Activated T-helper 17 cell treated with anti-CD3 and anti-CD28 coated beads, Interleukin-2, amount 50 U/mL, for 72 hours (primary cell): ENCODE measurements around the gene FHDC1. TPM values are rescaled to one million over a fixed set of nuclear protein-coding genes. Genes with fewer than 3 reads are reported as not detected.
A peak's percentile ranks its signal among the peaks of the same experiment; 100 is the strongest.
"Not testable (repeated sequence)": the region's sequence is repeated elsewhere in the genome, so short reads cannot be mapped to it uniquely, and the experiment has no call there.

Experiments used
- ATAC-seq: fragments of 150-1000 bp; cut with Tn5 transposase; replicated peaks from 2 replicates; pipeline ENCODE4 v1.10.0; 2021; ENCODE audit warnings: mild to moderate bottlenecking, moderate library complexity
- H3K27ac Mint-ChIP-seq: one replicate; pipeline ENCODE4 v1.8.0; 2022; ENCODE audit warnings: mixed read lengths
- H3K27me3 Mint-ChIP-seq: one replicate; pipeline ENCODE4 v1.8.0; 2022; ENCODE audit warnings: mixed read lengths
- H3K36me3 Mint-ChIP-seq: one replicate; pipeline ENCODE4 v1.8.0; 2022; ENCODE audit warnings: low read depth, mild to moderate bottlenecking, mixed read lengths
- H3K4me1 Mint-ChIP-seq: one replicate; pipeline ENCODE4 v1.8.0; 2022; ENCODE audit warnings: mixed read lengths
- H3K4me3 Mint-ChIP-seq: one replicate; pipeline ENCODE4 v1.8.0; 2022; ENCODE audit warnings: mild to moderate bottlenecking, mixed read lengths
- H3K9me3 Mint-ChIP-seq: one replicate; pipeline ENCODE4 v1.8.0; 2022; ENCODE audit warnings: mixed read lengths
- total RNA-seq, 2 donors: library from RNA; stranded (reverse); gene quantifications; one replicate each; pipeline ENCODE4 v1.2.3, GENCODE V29; 2022

FHDC1 gene, protein sequence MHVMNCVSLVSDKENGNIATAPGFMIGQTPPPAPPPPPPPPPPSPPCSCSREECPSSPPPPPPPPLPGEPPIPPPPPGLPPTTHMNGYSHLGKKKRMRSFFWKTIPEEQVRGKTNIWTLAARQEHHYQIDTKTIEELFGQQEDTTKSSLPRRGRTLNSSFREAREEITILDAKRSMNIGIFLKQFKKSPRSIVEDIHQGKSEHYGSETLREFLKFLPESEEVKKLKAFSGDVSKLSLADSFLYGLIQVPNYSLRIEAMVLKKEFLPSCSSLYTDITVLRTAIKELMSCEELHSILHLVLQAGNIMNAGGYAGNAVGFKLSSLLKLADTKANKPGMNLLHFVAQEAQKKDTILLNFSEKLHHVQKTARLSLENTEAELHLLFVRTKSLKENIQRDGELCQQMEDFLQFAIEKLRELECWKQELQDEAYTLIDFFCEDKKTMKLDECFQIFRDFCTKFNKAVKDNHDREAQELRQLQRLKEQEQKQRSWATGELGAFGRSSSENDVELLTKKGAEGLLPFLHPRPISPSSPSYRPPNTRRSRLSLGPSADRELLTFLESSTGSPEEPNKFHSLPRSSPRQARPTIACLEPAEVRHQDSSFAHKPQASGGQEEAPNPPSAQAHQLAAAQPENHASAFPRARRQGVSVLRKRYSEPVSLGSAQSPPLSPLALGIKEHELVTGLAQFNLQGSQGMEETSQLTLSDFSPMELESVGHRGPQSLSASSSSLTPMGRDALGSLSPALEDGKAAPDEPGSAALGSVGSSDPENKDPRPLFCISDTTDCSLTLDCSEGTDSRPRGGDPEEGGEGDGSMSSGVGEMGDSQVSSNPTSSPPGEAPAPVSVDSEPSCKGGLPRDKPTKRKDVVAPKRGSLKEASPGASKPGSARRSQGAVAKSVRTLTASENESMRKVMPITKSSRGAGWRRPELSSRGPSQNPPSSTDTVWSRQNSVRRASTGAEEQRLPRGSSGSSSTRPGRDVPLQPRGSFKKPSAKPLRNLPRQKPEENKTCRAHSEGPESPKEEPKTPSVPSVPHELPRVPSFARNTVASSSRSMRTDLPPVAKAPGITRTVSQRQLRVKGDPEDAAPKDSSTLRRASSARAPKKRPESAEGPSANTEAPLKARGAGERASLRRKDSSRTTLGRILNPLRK
- under 1 TPM; 0.32 to 0.48 TPM for total RNA-seq

DNA sequence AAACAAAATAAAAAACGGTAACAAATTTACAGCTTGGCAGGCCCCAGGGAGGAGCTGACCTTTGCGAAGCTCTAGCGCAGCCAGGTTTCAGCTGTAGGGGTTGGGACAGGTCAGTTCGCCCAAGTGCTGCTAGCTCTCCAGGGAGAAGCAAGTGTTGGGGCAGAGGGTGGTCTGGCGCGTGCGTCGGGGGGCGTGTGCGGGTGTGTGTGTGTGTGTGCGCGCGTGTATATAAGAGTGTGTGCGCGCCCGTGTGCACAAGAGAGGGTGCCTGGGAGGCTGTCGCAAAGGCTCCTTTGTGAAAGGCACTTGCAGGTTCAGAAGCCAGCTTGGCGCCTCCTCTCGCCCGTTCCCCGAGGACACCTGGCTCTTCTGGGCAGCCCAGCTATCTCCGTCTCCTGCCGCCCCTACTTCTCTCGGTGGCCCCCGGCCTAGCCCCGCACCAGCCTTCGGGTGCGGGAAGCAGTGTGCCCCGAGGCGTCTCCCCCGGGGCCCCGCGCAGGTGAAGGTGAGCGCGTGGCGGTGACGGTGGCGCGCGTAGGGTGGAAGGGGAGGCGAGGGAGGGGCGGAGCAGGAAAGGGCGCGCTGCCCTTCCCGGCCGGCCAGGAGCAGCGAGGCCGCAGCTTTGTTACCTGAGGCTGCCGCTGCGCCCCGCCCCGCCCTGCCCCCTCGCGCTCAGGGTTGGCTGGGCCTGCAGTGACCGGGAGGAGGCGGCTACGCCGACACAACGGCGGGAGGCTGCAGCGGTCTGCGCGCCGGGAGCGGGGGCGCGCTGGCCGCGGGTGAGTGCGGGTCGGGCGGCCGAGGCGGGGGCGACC, at the start of gene FHDC1:
Gene FHDC1 (plus strand): TSS at position 693 of the 815 bp plus-strand sequence. CDS start 6,735 bp downstream, outside the sequence.
- Mint-ChIP-seq H3K27me3 (peaks cover 51% of the 10 kb centered on the region), H3K4me3 (peak within 1 kb of the TSS; percentile 46), H3K9me3 (no peaks in the 10 kb centered on the region), H3K4me1 (peaks cover 14% of the 10 kb centered on the region), H3K36me3 (peaks cover 8% of the 10 kb centered on the region), H3K27ac (no peak within 1 kb of the TSS)
- ATAC-seq = peak; percentile 15

DNA sequence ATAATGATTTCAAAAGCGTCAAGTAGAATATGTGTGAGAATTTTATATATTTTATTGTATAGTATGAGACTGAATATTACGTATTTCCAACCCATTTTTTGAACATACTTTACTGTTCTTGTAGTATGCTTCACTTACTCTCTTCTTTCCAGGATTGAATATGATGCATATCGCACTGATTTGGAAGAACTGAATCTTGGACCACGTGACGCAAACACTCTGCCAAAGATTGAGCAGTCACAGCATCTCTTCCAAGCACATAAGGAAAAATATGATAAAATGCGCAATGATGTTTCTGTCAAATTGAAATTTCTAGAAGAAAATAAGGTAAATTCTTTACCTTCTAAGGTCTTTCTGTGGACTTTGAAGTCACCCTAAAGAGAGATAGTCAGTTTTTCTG, 48.1 kb upstream of the FHDC1 start:
- no peak overlapping the region for H3K4me3 Mint-ChIP-seq
- no peaks in the 10 kb centered on the region for H3K27me3 Mint-ChIP-seq
- no peaks in the 10 kb centered on the region for H3K4me1 Mint-ChIP-seq
- no peaks in the 10 kb centered on the region for H3K9me3 Mint-ChIP-seq
- no peak overlapping the region for H3K27ac Mint-ChIP-seq
- ATAC-seq = no peak
- H3K36me3 Mint-ChIP-seq = peaks cover 42% of the 10 kb centered on the region

DNA sequence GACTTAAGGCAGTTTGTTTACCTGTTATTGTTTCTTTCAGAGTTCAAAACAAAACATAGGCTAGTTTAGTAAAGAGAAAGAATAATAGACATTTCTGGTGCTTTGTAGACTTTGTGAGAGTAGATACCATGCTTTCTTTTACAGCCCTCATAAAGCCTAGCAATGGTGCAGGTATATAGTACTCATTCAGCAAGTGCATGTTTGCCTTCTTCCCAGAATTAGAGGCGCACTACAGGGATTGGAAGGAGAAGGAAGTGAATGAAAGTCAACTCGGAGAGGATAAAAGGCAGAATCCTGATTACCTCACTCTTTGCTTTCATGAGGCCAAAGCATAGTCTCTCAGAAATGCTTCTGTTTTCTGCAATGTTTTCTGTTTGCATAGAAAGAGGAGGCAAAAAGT, 43.1 kb upstream of the FHDC1 start:
- peaks cover 50% of the 10 kb centered on the region for H3K36me3 Mint-ChIP-seq
- H3K4me1 Mint-ChIP-seq = no peaks in the 10 kb centered on the region
- no peaks in the 10 kb centered on the region for H3K27me3 Mint-ChIP-seq
- ATAC-seq = no peak
- H3K9me3 Mint-ChIP-seq = no peaks in the 10 kb centered on the region
- no peak overlapping the region for H3K27ac Mint-ChIP-seq
- no peak overlapping the region for H3K4me3 Mint-ChIP-seq

DNA sequence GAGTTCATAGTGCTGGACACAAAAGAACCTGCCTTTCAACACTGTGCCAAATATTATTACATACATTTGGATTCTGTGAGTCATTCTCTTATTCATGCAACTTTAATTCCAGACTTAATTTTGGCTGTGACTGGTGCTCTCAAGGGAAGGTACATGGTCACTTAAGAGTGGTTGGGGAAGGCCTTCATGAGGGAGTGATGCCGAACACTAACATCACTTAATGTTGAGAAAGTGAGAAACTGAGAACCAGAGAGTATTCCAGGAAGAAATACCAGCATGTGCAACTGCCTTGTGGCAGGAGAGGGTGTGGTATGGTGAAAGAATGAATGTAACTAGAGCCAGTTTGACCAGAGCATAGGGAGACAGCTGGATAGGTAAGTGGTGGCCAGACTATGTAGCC, 41.5 kb upstream of the FHDC1 start:
- Mint-ChIP-seq H3K36me3 (peaks cover 49% of the 10 kb centered on the region), H3K9me3 (no peaks in the 10 kb centered on the region), H3K27me3 (no peaks in the 10 kb centered on the region), H3K4me3 (no peak overlapping the region), H3K4me1 (no peaks in the 10 kb centered on the region), H3K27ac (no peak overlapping the region)
- ATAC-seq = no peak

DNA sequence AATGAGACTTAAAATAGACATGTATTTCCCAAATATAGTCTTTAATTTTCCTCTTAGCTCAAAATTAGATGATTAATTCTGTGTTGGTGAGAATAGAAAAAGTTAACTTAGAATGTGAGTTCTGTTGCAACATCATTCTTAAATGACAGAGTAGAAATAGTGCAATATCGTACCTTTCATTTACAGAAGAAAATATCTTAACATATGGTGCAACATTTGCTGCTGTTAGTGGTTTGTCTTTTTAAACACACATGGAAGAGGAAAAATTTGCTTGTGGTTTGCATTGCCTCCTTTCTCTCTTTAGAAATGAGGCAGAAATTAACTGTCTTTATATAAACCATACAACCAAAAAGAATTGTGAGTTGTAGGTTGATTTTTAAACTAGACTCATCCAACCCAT, 39.3 kb upstream of the FHDC1 start:
- H3K27me3 Mint-ChIP-seq = no peaks in the 10 kb centered on the region
- no peak for ATAC-seq
- peaks cover 33% of the 10 kb centered on the region for H3K36me3 Mint-ChIP-seq

DNA sequence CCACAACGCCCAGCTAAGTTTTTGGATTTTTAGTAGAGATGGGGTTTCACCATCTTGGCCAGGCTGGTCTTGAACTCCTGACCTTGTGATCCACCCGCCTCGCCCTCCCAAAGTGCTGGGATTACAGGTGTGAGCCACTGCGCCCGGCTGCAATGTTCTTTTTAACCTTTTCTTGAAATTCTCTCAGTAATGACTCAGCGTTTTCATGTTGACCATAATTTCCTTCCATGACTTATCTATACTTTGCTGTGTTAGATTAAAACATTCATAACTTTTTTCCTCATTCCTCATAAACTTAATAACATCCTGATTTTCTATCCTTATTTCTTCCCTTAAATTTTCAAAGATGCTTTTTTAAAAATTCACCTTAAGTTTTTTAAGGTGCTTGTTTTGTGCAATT, 38.0 kb upstream of the FHDC1 start:
- peaks cover 23% of the 10 kb centered on the region for H3K36me3 Mint-ChIP-seq
- H3K4me3 Mint-ChIP-seq, H3K9me3 Mint-ChIP-seq, H3K4me1 Mint-ChIP-seq, H3K27me3 Mint-ChIP-seq, H3K27ac Mint-ChIP-seq, ATAC-seq: not testable (repeated sequence)

More for the DNA sequence above, 39.3 kb upstream of the FHDC1 start:
- Mint-ChIP-seq H3K4me1 (no peaks in the 10 kb centered on the region), H3K4me3 (no peak overlapping the region), H3K9me3 (no peaks in the 10 kb centered on the region), H3K27ac (no peak overlapping the region)

DNA sequence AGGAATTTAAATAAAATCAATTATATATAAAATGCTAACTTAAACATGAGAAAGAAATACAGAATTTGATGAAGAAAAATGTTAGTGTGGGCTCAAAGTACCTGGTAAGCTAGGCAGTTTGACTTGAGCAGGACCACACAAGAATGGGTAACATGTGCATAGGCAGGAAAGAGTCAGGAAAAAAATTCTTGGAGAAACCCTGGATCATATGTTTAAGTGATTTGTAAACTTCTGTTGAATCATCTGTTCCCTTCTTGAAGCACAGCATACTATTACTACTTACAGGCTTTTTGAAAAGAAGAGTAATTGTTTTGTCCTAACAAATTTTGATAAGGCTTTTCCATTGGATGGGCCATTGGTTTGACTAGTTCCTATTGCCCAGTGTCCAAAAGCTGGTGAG, 37.5 kb upstream of the FHDC1 start:
- Mint-ChIP-seq H3K27me3 (no peaks in the 10 kb centered on the region), H3K36me3 (peaks cover 19% of the 10 kb centered on the region), H3K9me3 (no peaks in the 10 kb centered on the region), H3K27ac (no peak overlapping the region), H3K4me3 (no peak overlapping the region), H3K4me1 (no peaks in the 10 kb centered on the region)
- ATAC-seq = no peak

DNA sequence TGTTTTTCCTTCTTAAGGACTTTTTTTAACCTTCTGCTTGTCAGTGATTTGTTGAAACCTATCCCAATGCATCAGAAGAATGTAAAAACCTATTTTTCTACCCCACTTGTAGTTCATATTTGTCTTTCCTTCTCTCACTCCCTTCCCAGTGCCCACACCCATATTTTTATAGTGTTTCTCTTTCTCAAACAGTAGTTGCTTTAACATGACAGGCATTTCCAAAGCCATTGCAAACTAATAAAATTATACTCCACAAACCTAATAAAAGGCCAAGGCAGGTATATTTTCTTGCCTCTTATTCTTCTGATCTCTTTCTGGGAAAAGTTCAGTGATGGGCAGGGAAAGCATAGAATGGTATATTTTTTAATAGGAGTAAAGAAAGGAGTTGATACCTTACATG, 35.7 kb upstream of the FHDC1 start:
- H3K36me3 Mint-ChIP-seq = peaks cover 23% of the 10 kb centered on the region
- H3K9me3 Mint-ChIP-seq = no peaks in the 10 kb centered on the region
- no peak overlapping the region for H3K27ac Mint-ChIP-seq
- H3K27me3 Mint-ChIP-seq = no peaks in the 10 kb centered on the region
- no peaks in the 10 kb centered on the region for H3K4me1 Mint-ChIP-seq
- ATAC-seq = no peak
- H3K4me3 Mint-ChIP-seq = no peak overlapping the region

DNA sequence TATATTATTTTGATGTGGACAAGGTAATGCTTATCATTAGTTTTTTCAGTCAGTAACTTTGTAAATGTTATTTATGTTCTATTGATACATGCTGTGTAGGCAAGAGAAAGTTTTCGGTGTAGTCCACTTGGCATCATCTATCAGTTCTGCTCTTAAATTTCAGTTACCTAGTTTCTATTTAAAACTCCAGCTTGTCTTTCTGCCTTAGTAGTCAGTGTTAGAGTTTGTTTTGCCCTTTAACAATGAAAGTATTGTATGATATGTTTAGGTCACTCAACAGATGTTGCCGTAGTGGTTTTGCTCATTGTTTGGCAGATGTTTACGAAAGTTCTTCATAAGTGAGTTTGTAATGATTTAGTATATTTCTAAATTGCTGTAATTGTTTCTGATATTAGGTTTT, 34.9 kb upstream of the FHDC1 start:
- H3K9me3 Mint-ChIP-seq = no peaks in the 10 kb centered on the region
- H3K27ac Mint-ChIP-seq = no peak overlapping the region
- no peaks in the 10 kb centered on the region for H3K4me1 Mint-ChIP-seq
- no peak overlapping the region for H3K4me3 Mint-ChIP-seq
- H3K27me3 Mint-ChIP-seq = no peaks in the 10 kb centered on the region
- H3K36me3 Mint-ChIP-seq = peaks cover 20% of the 10 kb centered on the region
- ATAC-seq = no peak

DNA sequence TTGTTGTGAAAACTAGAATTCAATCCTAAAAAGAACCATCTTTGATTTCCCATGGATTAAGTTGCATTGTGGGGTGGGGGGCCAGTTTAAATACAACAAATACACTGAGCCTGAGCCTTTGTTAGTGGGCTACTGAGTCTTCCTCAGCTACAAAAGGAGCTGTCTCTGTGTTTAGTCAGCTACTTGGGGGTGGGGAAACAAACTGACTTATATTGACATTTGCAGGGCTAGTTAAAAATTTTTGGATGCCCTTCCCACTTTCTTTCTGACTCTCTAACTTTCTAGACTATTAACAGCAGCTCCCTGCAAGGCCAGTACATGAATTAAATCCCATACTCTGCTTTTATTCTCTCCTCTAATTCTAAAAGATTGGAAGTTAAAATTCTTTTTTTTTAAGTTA, 32.5 kb upstream of the FHDC1 start:
- peaks cover 27% of the 10 kb centered on the region for H3K36me3 Mint-ChIP-seq
- no peak overlapping the region for H3K27ac Mint-ChIP-seq
- H3K4me1 Mint-ChIP-seq = no peaks in the 10 kb centered on the region

DNA sequence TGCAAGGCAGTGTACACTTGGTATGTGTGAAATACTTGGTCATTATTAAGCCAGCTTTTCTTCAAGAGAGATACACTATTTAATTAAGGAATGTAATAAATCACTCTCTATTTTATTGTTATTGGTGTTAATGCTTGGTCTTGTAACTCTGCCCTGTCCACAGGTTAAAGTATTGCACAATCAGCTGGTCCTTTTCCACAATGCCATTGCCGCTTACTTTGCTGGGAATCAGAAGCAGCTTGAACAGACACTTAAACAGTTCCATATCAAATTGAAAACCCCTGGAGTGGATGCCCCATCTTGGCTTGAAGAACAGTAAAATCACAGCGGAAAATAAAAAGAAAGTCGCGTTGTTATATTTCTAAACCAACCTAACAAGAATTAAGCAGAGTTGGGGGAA, 26.2 kb upstream of the FHDC1 start:
- no peaks in the 10 kb centered on the region for H3K9me3 Mint-ChIP-seq
- peaks cover 41% of the 10 kb centered on the region for H3K36me3 Mint-ChIP-seq
- no peak overlapping the region for H3K27ac Mint-ChIP-seq
- H3K27me3 Mint-ChIP-seq = no peaks in the 10 kb centered on the region
- no peaks in the 10 kb centered on the region for H3K4me1 Mint-ChIP-seq
- no peak for ATAC-seq
- H3K4me3 Mint-ChIP-seq = no peak overlapping the region

More for the DNA sequence above, 32.5 kb upstream of the FHDC1 start:
- H3K4me3 Mint-ChIP-seq = no peak overlapping the region
- ATAC-seq = no peak
- no peaks in the 10 kb centered on the region for H3K9me3 Mint-ChIP-seq
- H3K27me3 Mint-ChIP-seq = no peaks in the 10 kb centered on the region

DNA sequence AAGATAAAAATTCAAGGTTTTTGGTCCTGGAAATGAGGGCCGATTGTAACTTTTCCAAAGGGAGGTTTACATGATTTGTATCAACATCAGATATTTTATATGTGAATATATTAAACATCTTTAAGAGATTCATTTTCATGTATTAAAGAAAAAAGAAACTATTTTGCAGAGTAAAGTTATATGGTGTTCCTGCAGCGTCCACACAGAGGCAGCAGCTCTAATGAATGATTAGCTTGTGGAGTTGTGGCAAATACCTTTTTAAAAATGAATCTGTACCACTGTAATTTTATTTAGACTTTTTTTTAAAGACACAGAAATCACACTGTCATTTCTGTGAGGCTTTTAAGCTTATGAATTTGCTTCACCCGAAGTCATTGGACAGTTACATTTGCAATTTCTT, 25.6 kb upstream of the FHDC1 start:
- H3K36me3 Mint-ChIP-seq = peaks cover 41% of the 10 kb centered on the region
- H3K27ac Mint-ChIP-seq = no peak overlapping the region
- H3K4me1 Mint-ChIP-seq = no peaks in the 10 kb centered on the region
- H3K9me3 Mint-ChIP-seq = no peaks in the 10 kb centered on the region
- no peak for ATAC-seq
- H3K27me3 Mint-ChIP-seq = no peaks in the 10 kb centered on the region
- no peak overlapping the region for H3K4me3 Mint-ChIP-seq

DNA sequence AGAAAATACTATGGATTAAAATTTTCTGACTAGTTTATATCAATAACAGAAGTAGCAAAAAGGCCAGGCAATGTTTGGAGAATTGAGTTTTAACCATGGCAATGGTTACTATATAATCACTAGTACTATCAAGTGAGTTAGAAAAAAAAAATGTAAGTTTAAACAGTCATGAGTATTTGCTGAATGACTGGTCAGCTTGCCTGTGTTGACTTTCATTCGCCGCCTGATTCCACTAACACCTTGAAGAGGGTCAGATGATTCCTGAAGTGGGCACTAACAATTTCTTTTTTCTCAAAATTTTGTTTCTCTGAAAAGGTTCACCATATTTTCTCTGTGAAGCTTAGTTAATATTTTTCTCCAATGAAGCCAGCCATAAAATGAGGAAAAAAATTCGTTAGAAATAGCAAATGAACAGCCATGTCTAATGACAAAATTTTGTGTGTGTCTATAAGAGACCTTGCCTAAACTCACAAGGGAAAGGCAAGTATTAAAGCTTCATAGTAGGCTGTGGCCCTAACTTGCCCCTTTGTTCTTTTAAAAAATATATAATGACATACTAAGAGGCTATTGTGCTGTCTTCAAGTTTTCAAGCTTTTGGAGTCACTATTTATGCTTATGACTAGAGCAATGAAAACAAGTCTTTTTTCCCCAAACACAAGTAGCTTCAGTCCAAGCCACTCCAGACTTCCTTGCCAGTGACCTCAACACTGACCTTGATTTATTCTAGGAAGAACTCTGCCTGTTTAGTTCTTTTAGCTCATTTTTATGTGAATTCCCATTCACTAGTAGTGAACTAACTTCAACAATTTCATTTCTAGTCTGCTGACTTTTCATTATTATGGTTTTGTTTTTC, 18.4 kb upstream of the FHDC1 start:
- H3K27ac Mint-ChIP-seq = no peak overlapping the region
- H3K4me3 Mint-ChIP-seq = no peak overlapping the region
- H3K4me1 Mint-ChIP-seq = no peaks in the 10 kb centered on the region
- no peak for ATAC-seq
- peaks cover 6% of the 10 kb centered on the region for H3K36me3 Mint-ChIP-seq
- H3K27me3 Mint-ChIP-seq = no peaks in the 10 kb centered on the region
- H3K9me3 Mint-ChIP-seq = peaks cover 5% of the 10 kb centered on the region
